Cardiac muscle cell (in vitro differentiated cells and primary cell): ENCODE results near the gene LRP2. TPM values are rescaled to one million over a fixed set of nuclear protein-coding genes. Genes with fewer than 3 reads are reported as not detected.

Experiments used
- DNase-seq, 2 donors: peaks; one replicate each; pipeline versions ENCODE4 v3.0.0 to v3.0.0-alpha.2; 2010 to 2017; ENCODE audit warnings: low read depth in 1 of 2, low spot score in 1 of 2
- H3K27ac ChIP-seq: fragments of 200-600 bp; sonication (generic); 2 replicates; pipeline ENCODE4 v1.5.1; 2016
- H3K27me3 ChIP-seq: fragments of 200-600 bp; sonication (generic); 2 replicates; pipeline ENCODE4 v1.6.0; 2016; ENCODE audit warnings: control low read depth
- H3K36me3 ChIP-seq: fragments of 200-600 bp; sonication (generic); 2 replicates; pipeline ENCODE4 v1.5.1; 2016; ENCODE audit warnings: control low read depth
- H3K4me1 ChIP-seq: fragments of 200-600 bp; sonication (generic); 2 replicates; pipeline ENCODE4 v1.8.1; 2017; ENCODE audit warnings: low read depth, mild to moderate bottlenecking, mixed run types
- H3K4me3 ChIP-seq: fragments of 200-600 bp; sonication (generic); 2 replicates; pipeline ENCODE4 v1.5.1; 2016; ENCODE audit warnings: mild to moderate bottlenecking
- H3K9me3 ChIP-seq: fragments of 200-600 bp; sonication (generic); 2 replicates; pipeline ENCODE4 v1.5.1; 2017; ENCODE audit warnings: low read depth, mild to moderate bottlenecking, control low read depth
- CTCF ChIP-seq: IDR thresholded peaks from 2 replicates; pipeline ENCODE4 v1.5.1; 2012; ENCODE audit warnings: low read depth, mild to moderate bottlenecking, low read length
- polyA plus RNA-seq: library from polyadenylated mRNA; unstranded; fragments of >200 nt; fragmentation: Nextera tagmentation; extraction: Ambion mirVana; gene quantifications from 2 replicates; pipeline ENCODE4 v1.2.1, GENCODE V29; 2016
- total RNA-seq: library from RNA; depleted of rRNA; stranded (reverse); fragments of >200 nt; gene quantifications from 2 replicates; pipeline ENCODE4 v1.2.3, GENCODE V29; 2016

Gene LRP2
- total and polyA plus RNA-seq, 2 experiments from 2014 or later, result 1.5 to 1.7 TPM

- Histone ChIP-seq H3K4me1 (no peaks in the 10 kb centered on the region), H3K4me3 (no peak overlapping the region), H3K27me3 (no peaks in the 10 kb centered on the region), H3K36me3 (no peaks in the 10 kb centered on the region), H3K27ac (no peak overlapping the region), H3K9me3 (no peaks in the 10 kb centered on the region)
- no peak for TF ChIP-seq CTCF
- no peak for DNase-seq
Observed at GRCh38 chr2:169173876-169174275, 188.5 kb downstream of the LRP2 start.

- Histone ChIP-seq H3K9me3 (no peaks in the 10 kb centered on the region), H3K36me3 (no peaks in the 10 kb centered on the region), H3K27ac (no peak overlapping the region), H3K4me3 (no peak overlapping the region), H3K27me3 (no peaks in the 10 kb centered on the region), H3K4me1 (no peaks in the 10 kb centered on the region)
- TF ChIP-seq CTCF, result no peak
- no peak for DNase-seq
Observed at GRCh38 chr2:169172914-169173313, 189.4 kb downstream of the LRP2 start.

GRCh38 chr2:169172151-169172735 lies 190.1 kb downstream of the LRP2 start:
- no peaks in the 10 kb centered on the region for H3K9me3 ChIP-seq
- H3K36me3 ChIP-seq, result no peaks in the 10 kb centered on the region
- DNase-seq, result no peak
- no peak overlapping the region for H3K4me3 ChIP-seq
- no peak overlapping the region for H3K27ac ChIP-seq
- no peaks in the 10 kb centered on the region for H3K4me1 ChIP-seq
- H3K27me3 ChIP-seq, result no peaks in the 10 kb centered on the region
- no peak for TF ChIP-seq CTCF

GRCh38 chr2:169165791-169166190 lies 196.5 kb downstream of the LRP2 start:
- Histone ChIP-seq H3K4me1 (no peaks in the 10 kb centered on the region), H3K9me3 (no peaks in the 10 kb centered on the region), H3K36me3 (no peaks in the 10 kb centered on the region), H3K27ac (no peak overlapping the region), H3K4me3 (no peak overlapping the region), H3K27me3 (no peaks in the 10 kb centered on the region)
- TF ChIP-seq CTCF, result no peak
- no peak for DNase-seq

DNA sequence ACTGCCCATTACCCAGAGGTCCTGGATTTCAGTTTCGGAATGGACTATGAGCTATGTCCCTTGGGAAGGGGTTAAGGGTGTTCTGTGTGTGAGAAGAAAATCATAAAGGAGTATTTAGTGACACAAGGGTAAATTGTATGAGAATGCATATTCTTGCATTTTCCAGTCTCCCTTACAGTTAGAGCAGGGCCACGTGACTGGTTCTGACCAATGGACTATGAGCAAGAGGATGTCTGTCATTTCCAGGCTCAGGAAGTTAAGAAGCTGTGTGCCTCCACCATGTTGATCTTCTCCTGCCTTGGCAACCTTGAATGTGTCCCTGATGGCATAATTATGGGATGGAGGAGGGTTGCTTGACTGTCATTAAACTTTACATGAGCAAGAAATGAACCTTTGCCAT lies 198.0 kb downstream of the LRP2 start:
- Histone ChIP-seq H3K36me3 (no peaks in the 10 kb centered on the region), H3K9me3 (no peaks in the 10 kb centered on the region), H3K4me1 (no peaks in the 10 kb centered on the region), H3K27me3 (no peaks in the 10 kb centered on the region), H3K27ac (no peak overlapping the region), H3K4me3 (no peak overlapping the region)
- no peak for TF ChIP-seq CTCF
- no peak for DNase-seq
